KMS-11 (cell line): ENCODE results near the gene CAMK2D.

Experiments used
- H2AFZ ChIP-seq: fragments of 200-600 bp; sonication (generic); 2 replicates; pipeline ENCODE4 v1.6.1; 2016; ENCODE audit warnings: antibody characterized with exemption, mixed run types, low read depth
- H3K27ac ChIP-seq: fragments of 200-600 bp; sonication (generic); 2 replicates; pipeline ENCODE4 v1.6.1; 2016; ENCODE audit warnings: mild to moderate bottlenecking, mixed run types
- H3K27me3 ChIP-seq: fragments of 200-600 bp; sonication (generic); 2 replicates; pipeline ENCODE4 v1.6.1; 2017; ENCODE audit warnings: mild to moderate bottlenecking, low read depth, mixed run types, moderate library complexity; ENCODE audit not compliant: insufficient read depth
- H3K36me3 ChIP-seq: fragments of 200-600 bp; sonication (generic); 2 replicates; pipeline ENCODE4 v1.6.1; 2017; ENCODE audit warnings: mild to moderate bottlenecking, mixed run types; ENCODE audit not compliant: insufficient read depth
- H3K4me1 ChIP-seq: fragments of 200-600 bp; sonication (generic); 2 replicates; pipeline ENCODE4 v1.6.1; 2016; ENCODE audit warnings: mild to moderate bottlenecking, low read depth, mixed run types; ENCODE audit not compliant: poor library complexity, severe bottlenecking
- H3K4me2 ChIP-seq: fragments of 200-600 bp; sonication (generic); 2 replicates; pipeline ENCODE4 v1.7.0; 2016; ENCODE audit warnings: mild to moderate bottlenecking, mixed run types
- H3K4me3 ChIP-seq: fragments of 200-600 bp; sonication (generic); IDR thresholded peaks from 2 replicates; pipeline ENCODE4 v1.6.1; 2017; ENCODE audit warnings: low read depth, low read length, mixed read lengths; ENCODE audit not compliant: insufficient read depth
- H3K79me2 ChIP-seq: fragments of 200-600 bp; sonication (generic); 2 replicates; pipeline ENCODE4 v1.6.1; 2016; ENCODE audit warnings: low read depth, mixed run types; ENCODE audit not compliant: insufficient read depth
- H3K9ac ChIP-seq: fragments of 200-600 bp; sonication (generic); 2 replicates; pipeline ENCODE4 v1.6.1; 2016; ENCODE audit warnings: mild to moderate bottlenecking, mixed run types
- H4K20me1 ChIP-seq: fragments of 200-600 bp; sonication (generic); 2 replicates; pipeline ENCODE4 v1.6.1; 2016; ENCODE audit warnings: mild to moderate bottlenecking, mixed run types; ENCODE audit not compliant: insufficient read depth
- CTCF ChIP-seq: fragments of 200-600 bp; sonication (generic); conservative IDR thresholded peaks from 2 replicates; pipeline ENCODE4 v1.6.1; 2017; ENCODE audit warnings: low read depth, mild to moderate bottlenecking, antibody characterized with exemption, low read length, moderate library complexity, mixed read lengths

The CAMK2D gene

GRCh38 chr4:113602646-113603228, 158.8 kb downstream of the CAMK2D start:
- no peak overlapping the region for H3K4me3 ChIP-seq
- H3K4me1 ChIP-seq = peaks cover under 1% of the 10 kb centered on the region
- H2AFZ ChIP-seq = no peak overlapping the region
- no peaks in the 10 kb centered on the region for H4K20me1 ChIP-seq
- no peak overlapping the region for H3K27ac ChIP-seq
- no peaks in the 10 kb centered on the region for H3K79me2 ChIP-seq
- H3K4me2 ChIP-seq = no peak overlapping the region
- H3K36me3 ChIP-seq = no peaks in the 10 kb centered on the region
- no peak overlapping the region for H3K9ac ChIP-seq
- no peaks in the 10 kb centered on the region for H3K27me3 ChIP-seq
- no peak for TF ChIP-seq CTCF

- H3K27me3 ChIP-seq = no peaks in the 10 kb centered on the region
- H2AFZ ChIP-seq = no peak overlapping the region
- H3K9ac ChIP-seq = no peak overlapping the region
- H4K20me1 ChIP-seq = no peaks in the 10 kb centered on the region
- TF ChIP-seq CTCF = no peak
- H3K36me3 ChIP-seq = no peaks in the 10 kb centered on the region
- H3K27ac ChIP-seq = no peak overlapping the region
- no peaks in the 10 kb centered on the region for H3K4me1 ChIP-seq
- H3K79me2 ChIP-seq = no peaks in the 10 kb centered on the region
- H3K4me2 ChIP-seq = no peak overlapping the region
- no peak overlapping the region for H3K4me3 ChIP-seq
These were observed 159.9 kb downstream of the CAMK2D start for GRCh38 chr4:113601636-113602035.

- Histone ChIP-seq H4K20me1 (no peaks in the 10 kb centered on the region), H3K9ac (no peak overlapping the region), H3K4me2 (no peak overlapping the region), H3K79me2 (no peaks in the 10 kb centered on the region), H3K4me1 (peaks cover 21% of the 10 kb centered on the region), H2AFZ (no peak overlapping the region), H3K27me3 (no peaks in the 10 kb centered on the region), H3K36me3 (no peaks in the 10 kb centered on the region), H3K27ac (no peak overlapping the region), H3K4me3 (no peak overlapping the region)
- TF ChIP-seq CTCF = no peak
These were observed 165.1 kb downstream of the CAMK2D start for GRCh38 chr4:113596396-113596795.

- peaks cover 23% of the 10 kb centered on the region for H3K4me1 ChIP-seq
- no peak overlapping the region for H3K4me2 ChIP-seq
- H3K27ac ChIP-seq = no peak overlapping the region
- TF ChIP-seq CTCF = no peak
- no peaks in the 10 kb centered on the region for H3K36me3 ChIP-seq
- no peak overlapping the region for H3K9ac ChIP-seq
- H3K27me3 ChIP-seq = no peaks in the 10 kb centered on the region
- no peak overlapping the region for H3K4me3 ChIP-seq
- H4K20me1 ChIP-seq = no peaks in the 10 kb centered on the region
- H2AFZ ChIP-seq = no peak overlapping the region
- H3K79me2 ChIP-seq = no peaks in the 10 kb centered on the region
These were observed 167.3 kb downstream of the CAMK2D start for GRCh38 chr4:113594231-113594556.
